Retina (tissue), 1 donor: Measurements from ENCODE around the gene C6orf15.
A peak's percentile ranks its signal among the peaks of the same experiment; 100 is the strongest.
"Not testable (repeated sequence)": the region's sequence is repeated elsewhere in the genome, so short reads cannot be mapped to it uniquely, and the experiment has no call there.

Experiments
- DNase-seq: peaks from one replicate; pipeline ENCODE4 v3.0.0-alpha.2; 2016

Gene C6orf15

DNA sequence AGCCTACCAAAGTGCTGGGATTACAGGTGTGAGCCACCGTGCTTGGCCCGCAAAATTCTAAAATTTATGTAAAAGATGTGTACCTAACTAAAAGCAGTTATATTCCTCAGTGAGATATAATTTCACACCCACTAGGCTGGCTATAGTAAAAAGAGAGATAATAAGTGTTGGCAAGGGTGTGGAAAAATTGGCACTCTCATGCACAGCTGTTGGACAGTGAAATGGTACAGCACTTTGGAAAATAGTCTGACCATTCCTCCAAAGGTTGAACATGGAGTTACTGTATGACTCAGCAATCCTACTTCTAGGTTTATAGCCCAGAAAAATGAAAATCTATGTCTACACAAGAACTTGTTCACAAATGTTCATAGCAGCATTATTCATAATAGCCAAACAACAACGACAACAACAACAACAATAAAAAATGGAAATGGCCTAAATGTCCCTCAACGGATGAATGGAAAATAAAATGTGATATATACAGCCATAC lies 13.9 kb downstream of the C6orf15 start:
- no peak for DNase-seq

- DNase-seq = no peak
Observed at GRCh38 chr6:31096656-31097055, 15.7 kb downstream of the C6orf15 start.

GRCh38 chr6:31096215-31096614 lies 16.2 kb downstream of the C6orf15 start:
- no peak for DNase-seq

GRCh38 chr6:31094389-31094881 lies 17.9 kb downstream of the C6orf15 start:
- DNase-seq = no peak

DNA sequence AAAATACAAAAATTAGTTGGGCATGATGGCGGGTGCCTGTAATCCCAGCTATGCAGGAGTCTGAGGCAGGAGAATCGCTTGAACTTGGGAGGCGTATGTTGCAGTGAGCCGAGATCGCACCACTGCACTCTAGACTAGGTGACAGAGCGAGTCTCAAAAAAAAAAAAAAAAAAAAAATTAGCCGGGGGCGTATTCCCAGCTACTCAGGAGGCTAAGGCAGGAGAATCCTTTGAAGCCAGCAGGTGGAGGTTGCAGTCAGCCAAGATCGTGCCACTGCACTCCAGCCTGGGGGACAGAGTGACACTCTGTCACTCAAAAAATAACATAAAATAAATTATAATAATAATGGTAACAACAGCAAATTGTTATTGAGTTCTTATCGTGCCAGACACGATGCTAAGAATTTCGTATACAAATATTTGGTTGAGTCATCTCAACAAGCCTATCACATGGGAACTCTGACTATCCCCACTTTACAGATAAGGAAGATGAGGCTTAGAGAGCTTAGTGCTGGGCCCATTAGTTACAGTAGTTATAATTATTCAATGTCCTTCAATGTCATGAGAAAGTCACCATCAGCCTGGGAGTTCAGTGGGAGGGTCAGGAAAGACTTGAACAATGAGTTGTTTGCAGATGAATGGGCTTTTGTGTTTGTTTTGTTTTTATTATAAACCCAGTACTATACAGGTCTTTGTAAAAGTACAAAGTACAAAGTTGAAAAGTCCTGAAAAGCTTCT lies 19.4 kb downstream of the C6orf15 start:
- no peak for DNase-seq

DNA sequence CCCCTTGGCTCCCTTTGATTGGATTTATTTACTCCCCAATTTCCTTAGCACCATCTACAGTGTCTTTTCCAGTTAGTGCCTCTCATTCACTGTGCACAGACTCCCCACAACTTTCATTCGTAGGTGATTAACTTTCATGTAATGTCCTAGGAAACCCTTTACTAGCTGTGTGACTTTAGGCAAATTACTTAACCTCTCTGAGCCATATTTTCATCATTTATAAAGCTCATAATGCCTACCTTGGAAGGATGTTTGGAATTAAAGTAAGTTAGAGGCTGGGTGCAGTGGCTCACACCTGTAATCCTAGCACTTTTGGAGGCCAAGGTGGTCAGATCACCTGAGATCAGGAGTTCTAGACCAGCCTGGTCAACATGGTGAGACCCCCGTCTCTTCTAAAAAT lies 20.1 kb downstream of the C6orf15 start:
- DNase-seq = no peak

GRCh38 chr6:31091680-31092079 lies 20.7 kb downstream of the C6orf15 start:
- DNase-seq = no peak

- DNase-seq = no peak
Observed at GRCh38 chr6:31090973-31091364, 21.4 kb downstream of the C6orf15 start.

GRCh38 chr6:31090275-31090972 lies 22.0 kb downstream of the C6orf15 start:
- DNase-seq = no peak

DNA sequence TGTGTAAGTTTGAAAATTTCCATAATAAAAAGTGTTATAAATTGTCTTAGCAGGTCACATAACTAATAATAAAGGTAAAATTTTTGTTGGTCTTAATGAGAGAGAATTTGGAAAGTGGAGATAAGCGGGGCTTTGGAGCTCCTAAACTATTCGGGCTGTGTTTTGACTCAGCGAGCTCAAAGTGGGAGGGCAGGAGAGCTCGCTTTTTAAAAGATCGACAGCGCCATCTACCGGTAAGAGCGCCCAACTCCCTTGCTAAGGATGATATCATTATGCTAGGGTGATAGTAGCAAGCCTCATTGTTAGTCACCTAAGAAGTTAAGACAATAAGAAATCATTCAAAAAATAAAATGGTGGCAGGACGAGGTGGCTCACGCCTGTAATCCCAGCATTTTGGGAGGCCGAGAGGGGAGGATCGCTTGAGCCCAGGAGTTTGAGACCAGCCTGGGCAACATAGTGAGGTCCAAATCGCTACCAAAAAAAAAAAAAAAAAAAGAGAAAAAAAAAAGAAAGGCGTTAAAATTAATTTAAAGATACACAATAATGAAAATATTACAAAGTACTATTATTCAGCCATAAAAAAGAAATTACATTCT lies 24.8 kb downstream of the C6orf15 start:
- peak; percentile 81 for DNase-seq

GRCh38 chr6:31086788-31087440 lies 25.5 kb downstream of the C6orf15 start:
- DNase-seq = no peak

- no peak for DNase-seq
Observed at GRCh38 chr6:31083742-31084354, 28.5 kb downstream of the C6orf15 start.

DNA sequence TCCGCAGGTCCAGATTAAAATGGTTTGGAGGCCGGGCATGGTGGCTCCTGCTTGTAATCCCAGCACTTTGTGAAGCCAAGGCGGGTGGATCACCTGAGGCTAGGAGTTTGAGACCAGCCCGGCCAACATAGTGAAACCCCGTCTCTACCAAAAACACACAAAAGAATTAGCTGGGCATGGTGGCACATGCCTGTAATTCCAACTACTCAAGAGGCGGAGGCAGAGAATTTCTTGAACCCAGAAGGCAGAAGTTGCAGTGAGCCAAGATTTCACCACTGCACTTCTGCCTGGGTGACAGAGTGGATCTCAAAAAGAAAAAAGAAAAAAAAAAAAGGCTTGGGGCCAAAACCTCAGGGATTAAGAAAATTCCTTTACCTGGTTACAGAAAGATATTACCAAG lies 30.5 kb downstream of the C6orf15 start:
- DNase-seq = no peak

GRCh38 chr6:31079656-31080261 lies 32.6 kb downstream of the C6orf15 start:
- peak; percentile 79 for DNase-seq

- DNase-seq = no peak
Observed at GRCh38 chr6:31076611-31077010, 35.8 kb downstream of the C6orf15 start.

DNA sequence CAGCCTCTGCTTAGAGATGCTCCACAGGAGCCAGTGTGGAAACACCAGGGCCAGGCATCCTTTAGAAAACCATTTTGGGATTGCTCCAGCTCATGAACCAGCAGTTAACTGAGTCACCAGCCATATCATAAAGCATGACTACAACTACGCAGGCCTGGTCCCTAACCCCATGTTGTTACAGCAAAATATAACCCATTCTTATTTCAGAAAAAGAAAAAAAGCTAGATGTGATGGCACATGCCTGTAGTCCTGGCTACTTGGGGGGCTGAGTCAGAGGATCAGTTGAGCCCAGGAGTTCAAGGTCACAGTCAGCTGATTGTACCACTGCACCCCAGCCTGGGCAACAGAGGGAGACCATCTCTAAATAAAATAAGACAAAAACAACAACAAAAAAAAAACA lies 36.8 kb downstream of the C6orf15 start:
- no peak for DNase-seq

GRCh38 chr6:31074401-31074800 lies 38.0 kb downstream of the C6orf15 start:
- no peak for DNase-seq

GRCh38 chr6:31070711-31071197 lies 41.6 kb downstream of the C6orf15 start:
- peak; percentile 61 for DNase-seq

DNA sequence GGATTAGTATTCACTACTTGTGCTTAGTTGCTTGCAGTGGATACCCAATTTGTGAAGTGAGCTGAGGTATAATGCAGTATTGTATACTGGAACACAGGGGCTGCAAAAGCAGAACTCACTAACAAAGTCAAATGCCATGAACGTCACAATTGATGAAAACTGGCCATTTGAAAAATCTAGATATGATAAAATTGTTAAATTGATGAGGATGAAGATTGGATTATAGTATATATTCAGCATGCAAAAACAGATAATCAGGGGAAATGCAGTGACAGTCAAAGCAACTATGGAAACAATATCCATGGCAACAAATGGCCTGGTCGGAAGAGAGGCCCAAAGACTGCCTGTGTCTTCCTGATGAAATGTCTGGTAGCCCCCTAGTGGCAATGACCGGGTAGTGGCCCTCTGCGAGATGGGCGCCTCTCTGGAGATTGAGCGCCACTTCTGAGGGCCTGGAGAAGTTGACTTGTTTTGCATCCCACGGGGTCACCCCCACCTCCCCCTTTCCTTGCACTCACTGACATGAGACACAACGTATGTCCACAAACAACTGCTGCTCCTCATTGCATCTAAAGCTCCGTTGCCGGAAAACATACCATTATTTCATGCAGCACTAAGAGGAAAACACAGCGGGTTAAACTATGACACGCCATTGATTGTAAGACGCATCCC lies 43.6 kb downstream of the C6orf15 start:
- peak; percentile 88 for DNase-seq

DNA sequence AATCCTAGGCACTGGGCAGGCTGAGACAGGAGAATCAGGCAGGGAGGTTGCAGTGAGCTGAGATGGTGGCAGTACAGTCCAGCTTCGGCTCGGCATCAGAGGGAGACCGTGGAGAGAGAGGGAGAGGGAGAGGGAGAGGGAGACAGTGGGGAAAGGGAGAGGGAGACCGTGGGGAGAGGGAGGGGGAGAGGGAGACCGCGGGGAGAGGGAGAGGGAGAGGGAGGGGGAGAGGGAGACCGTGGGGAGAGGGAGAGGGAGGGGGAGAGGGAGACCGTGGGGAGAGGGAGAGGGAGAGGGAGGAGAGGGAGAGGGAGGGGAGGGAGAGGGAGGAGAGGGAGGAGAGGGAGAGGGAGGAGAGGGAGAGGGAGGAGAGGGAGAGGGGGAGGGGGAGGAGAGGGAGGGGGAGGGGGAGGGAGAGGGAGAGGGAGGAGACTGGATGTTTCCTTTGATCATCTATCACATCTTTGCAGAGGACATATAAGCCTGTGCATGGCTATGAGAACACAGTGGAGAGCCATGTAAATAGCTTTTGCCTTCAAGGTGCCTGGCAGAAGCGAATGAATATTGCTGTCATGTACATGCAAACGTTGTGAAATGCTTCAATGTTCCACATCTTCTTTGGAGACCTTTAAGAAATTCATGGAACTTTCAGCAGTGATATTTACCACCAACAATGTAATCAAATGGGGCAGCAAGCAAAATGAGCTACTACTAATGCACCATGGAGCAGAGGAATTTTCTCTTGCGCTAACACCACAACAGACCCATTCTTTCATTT lies 44.3 kb downstream of the C6orf15 start:
- not testable (repeated sequence) for DNase-seq

DNA sequence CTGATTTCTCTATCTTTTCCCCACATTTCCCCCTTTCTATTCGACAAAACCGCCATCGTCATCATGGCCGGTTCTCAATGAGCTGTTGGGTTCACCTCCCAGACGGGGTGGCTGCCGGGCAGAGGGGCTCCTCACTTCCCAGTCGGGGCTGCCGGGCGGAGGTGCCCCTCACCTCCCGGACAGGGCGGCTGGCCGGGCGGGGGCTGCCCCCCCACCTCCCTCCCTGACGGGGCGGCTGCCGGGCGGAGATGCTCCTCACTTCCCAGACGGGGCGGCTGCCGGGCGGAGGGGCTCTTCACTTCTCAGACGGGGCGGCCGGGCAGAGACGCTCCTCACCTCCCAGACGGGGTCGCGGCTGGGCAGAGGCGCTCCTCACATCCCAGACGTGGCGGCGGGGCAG lies 45.3 kb downstream of the C6orf15 start:
- DNase-seq = not testable (repeated sequence)
